ENCODE results near the gene NUP98. TPM values are rescaled to one million over a fixed set of nuclear protein-coding genes. Genes with fewer than 3 reads are reported as not detected.

Gene NUP98
- total and polyA plus RNA-seq, 8 donors = 12.2 to 38.0 (median 26.1) TPM

DNA sequence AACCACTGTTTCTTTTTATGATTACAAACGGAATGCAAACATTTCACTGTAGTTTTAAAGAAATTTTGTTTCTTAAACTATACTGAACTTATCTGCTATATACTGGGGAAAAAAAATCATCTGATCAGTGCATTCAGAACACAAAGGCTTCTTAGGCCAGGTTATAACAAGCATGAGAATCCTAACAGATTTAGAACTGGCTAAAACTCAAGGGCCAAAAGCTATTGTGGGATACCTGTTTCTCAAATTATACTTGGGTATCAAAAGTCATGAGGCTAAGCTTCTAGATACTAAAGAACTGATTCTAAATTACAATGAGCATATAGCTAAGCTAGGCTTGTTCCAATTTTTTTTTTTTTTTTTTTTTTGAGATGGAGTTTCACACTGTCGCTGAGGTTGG lies 96.4 kb downstream of the NUP98 start:
- Histone ChIP-seq H3K4me3 (no peak overlapping the region), H3K4me1 (peaks cover 0 to 4% (median 0%) of the 10 kb centered on the region in 3 donors), H3K9me3 (no peaks in the 10 kb centered on the region), H3K27me3 (no peaks in the 10 kb centered on the region), H3K36me3 (peaks cover 0 to 35% (median 20%) of the 10 kb centered on the region in 3 donors), H3K27ac (no peak overlapping the region)
- 41 to 57% methylated on average over 2 of the region's 2 CpGs for WGBS, 2 donors
- intact Hi-C loops (cut with DNase I) = no loop called here
- TF ChIP-seq, protein P1, sequence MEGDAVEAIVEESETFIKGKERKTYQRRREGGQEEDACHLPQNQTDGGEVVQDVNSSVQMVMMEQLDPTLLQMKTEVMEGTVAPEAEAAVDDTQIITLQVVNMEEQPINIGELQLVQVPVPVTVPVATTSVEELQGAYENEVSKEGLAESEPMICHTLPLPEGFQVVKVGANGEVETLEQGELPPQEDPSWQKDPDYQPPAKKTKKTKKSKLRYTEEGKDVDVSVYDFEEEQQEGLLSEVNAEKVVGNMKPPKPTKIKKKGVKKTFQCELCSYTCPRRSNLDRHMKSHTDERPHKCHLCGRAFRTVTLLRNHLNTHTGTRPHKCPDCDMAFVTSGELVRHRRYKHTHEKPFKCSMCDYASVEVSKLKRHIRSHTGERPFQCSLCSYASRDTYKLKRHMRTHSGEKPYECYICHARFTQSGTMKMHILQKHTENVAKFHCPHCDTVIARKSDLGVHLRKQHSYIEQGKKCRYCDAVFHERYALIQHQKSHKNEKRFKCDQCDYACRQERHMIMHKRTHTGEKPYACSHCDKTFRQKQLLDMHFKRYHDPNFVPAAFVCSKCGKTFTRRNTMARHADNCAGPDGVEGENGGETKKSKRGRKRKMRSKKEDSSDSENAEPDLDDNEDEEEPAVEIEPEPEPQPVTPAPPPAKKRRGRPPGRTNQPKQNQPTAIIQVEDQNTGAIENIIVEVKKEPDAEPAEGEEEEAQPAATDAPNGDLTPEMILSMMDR (IDR thresholded peaks at IDR 0.05) = no peak
- no peak for FAIRE-seq
- peak in 3 of 4 donors; percentile 29 to 58 (median 53) for ATAC-seq
- DNase-seq = no peak

DNA sequence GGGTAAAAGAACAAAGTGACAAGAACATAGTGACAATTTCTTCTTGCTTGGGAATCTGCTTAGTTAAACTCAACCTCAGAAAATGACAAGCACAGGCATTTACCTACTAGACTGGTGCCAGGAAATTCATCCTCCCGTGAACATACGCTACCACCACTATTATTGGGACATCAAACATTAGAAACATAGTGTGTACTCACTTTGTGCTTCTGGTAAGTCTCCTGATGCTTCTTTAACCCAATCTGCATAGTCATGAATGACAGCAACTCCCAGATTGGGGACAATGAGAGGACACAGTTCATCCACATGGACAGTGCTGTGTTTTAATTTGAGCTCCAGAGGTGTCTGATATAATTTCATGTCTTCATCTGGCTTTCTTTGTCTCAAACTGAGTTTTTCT lies 96.9 kb downstream of the NUP98 start:
- Histone ChIP-seq H3K4me1 (peaks cover 0 to 4% (median 0%) of the 10 kb centered on the region in 3 donors), H3K27me3 (no peaks in the 10 kb centered on the region), H3K9me3 (no peaks in the 10 kb centered on the region), H3K4me3 (no peak overlapping the region), H3K27ac (no peak overlapping the region), H3K36me3 (peaks cover 0 to 32% (median 20%) of the 10 kb centered on the region in 3 donors)
- TF ChIP-seq, protein P1 (IDR thresholded peaks at IDR 0.05) = no peak
- FAIRE-seq (no peak), DNase-seq (no peak), ATAC-seq (no peak)
- WGBS, 2 donors = 57% methylated on average over 2 of the region's 2 CpGs
- intact Hi-C loops (cut with DNase I) = no loop called here

DNA sequence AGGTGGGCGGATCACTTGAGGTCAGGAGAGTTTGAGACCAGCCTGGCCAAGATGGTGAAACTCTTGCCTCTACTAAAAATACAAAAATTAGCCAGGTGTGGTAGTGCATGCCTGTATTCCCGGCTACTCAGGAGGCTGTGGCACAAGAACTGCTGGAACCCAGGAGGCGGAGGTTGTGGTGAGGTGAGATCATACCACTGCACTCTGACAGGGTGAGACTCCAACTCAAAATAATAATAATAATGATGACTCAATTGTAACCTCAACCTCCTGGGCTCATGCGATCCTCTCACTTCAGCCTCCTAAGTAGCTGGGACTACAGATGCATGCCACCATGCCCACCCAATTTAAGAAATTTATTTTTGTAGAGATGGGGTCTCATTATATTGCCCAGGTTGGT lies 110.6 kb downstream of the NUP98 start:
- FAIRE-seq (no peak), ATAC-seq (no peak), DNase-seq (no peak)
- WGBS, 2 donors = 72 to 97% methylated on average over 4 of the region's 4 CpGs
- TF ChIP-seq, protein P1 (IDR thresholded peaks at IDR 0.05) = no peak
- intact Hi-C loops (cut with DNase I) = no loop called here
- no peak overlapping the region for H3K4me3 ChIP-seq
- H3K9me3 ChIP-seq = no peaks in the 10 kb centered on the region
- no peak overlapping the region for H3K27ac ChIP-seq
- H3K36me3 ChIP-seq = peaks cover 14 to 44% (median 17%) of the 10 kb centered on the region in 3 donors
- H3K4me1 ChIP-seq = peaks cover 0 to 7% (median 0%) of the 10 kb centered on the region in 3 donors
- H3K27me3 ChIP-seq = no peaks in the 10 kb centered on the region

DNA sequence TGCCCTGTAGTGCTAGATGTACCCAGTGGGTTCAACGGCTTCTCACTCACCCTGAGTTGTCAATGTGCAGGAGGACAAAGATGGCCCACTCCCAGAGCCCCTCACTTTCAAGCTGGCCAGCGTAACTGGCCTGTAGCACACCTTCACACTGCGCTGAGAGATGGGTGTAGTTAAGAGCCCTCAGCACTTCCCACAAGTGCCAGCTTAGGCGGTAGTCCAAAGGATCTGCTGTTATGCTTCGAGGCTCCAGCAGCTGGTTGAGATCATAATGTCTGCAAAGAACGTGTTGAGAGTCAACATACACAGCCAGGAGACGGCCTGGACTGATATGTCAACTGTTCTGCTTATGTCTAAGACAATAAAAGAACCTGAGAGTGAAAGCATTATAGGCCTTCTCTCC lies 111.4 kb downstream of the NUP98 start:
- DNase-seq (no peak), FAIRE-seq (no peak), ATAC-seq (no peak)
- Histone ChIP-seq H3K9me3 (no peaks in the 10 kb centered on the region), H3K4me3 (no peak overlapping the region), H3K27ac (no peak overlapping the region), H3K27me3 (no peaks in the 10 kb centered on the region), H3K36me3 (peaks cover 10 to 52% (median 17%) of the 10 kb centered on the region in 3 donors), H3K4me1 (peaks cover 0 to 7% (median 0%) of the 10 kb centered on the region in 3 donors)
- intact Hi-C loops (cut with DNase I) = no loop called here
- 72 to 77% methylated on average over 7 of the region's 7 CpGs for WGBS, 2 donors
- TF ChIP-seq, protein P1 (IDR thresholded peaks at IDR 0.05) = no peak

DNA sequence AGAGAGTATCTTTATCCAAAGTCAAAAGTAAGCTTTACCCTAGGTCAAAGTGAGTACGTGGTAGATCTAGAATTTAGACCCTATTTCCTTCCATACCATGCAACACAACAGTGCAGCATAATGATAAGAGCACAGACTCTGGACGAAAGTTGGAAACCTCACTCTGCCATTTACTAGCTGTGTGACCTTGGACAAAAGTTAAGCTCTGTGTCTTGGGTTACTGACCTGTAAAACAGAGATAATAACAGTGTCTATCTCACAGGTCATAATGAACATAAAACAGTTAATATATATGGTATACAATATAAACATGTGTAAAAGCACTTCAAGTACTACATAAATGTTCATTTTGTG lies 112.6 kb downstream of the NUP98 start:
- 34 to 44% methylated on average over 2 of the region's 2 CpGs for WGBS, 2 donors
- H3K4me1 ChIP-seq = peaks cover 0 to 7% (median 0%) of the 10 kb centered on the region in 3 donors
- H3K36me3 ChIP-seq = peaks cover 8 to 62% (median 17%) of the 10 kb centered on the region in 3 donors
- H3K9me3 ChIP-seq = no peaks in the 10 kb centered on the region
- FAIRE-seq = no peak
- no peak overlapping the region for H3K4me3 ChIP-seq
- peak in 1 of 4 donors; percentile 25 for ATAC-seq
- intact Hi-C loops (cut with DNase I) = no loop called here
- TF ChIP-seq, protein P1 (IDR thresholded peaks at IDR 0.05) = no peak
- no peaks in the 10 kb centered on the region for H3K27me3 ChIP-seq
- no peak for DNase-seq
- H3K27ac ChIP-seq = no peak overlapping the region
